Measurements from ENCODE around the gene ARMC9.

- TF ChIP-seq CTCF (IDR thresholded peaks at IDR 0.05), result no peak
- no peak for TF ChIP-seq EP300 (IDR thresholded peaks at IDR 0.05)
- no peak for TF ChIP-seq POLR2A (IDR thresholded peaks at IDR 0.05)
These were observed 9.3 kb downstream of the ARMC9 start for GRCh38 chr2:231207734-231208133.

Measured in upper lobe of left lung (tissue), 4 donors.